HEK293 (cell line): ENCODE results near the gene TTLL4.

Source experiments
- BCL11A ChIP-seq: fragments of 450-650 bp; formaldehyde crosslinking; IDR thresholded peaks from 2 replicates; pipeline ENCODE4 v1.5.1; 2016; ENCODE audit warnings: low read depth, missing biosample characterization, missing genetic modification characterization
- EGR2 ChIP-seq: fragments of 450-650 bp; formaldehyde crosslinking; IDR thresholded peaks from 2 replicates; pipeline ENCODE4 v1.5.1; 2016; ENCODE audit warnings: low read depth, missing biosample characterization, missing genetic modification characterization
- ELK4 ChIP-seq: IDR thresholded peaks from 2 replicates; pipeline ENCODE4 v1.6.1; 2011; ENCODE audit warnings: mild to moderate bottlenecking, low read depth, low read length, borderline replicate concordance
- GLI2 ChIP-seq: fragments of 450-650 bp; formaldehyde crosslinking; IDR thresholded peaks from 2 replicates; pipeline ENCODE4; 2017; ENCODE audit warnings: missing biosample characterization, missing genetic modification characterization, low read depth, borderline replicate concordance
- KLF17 ChIP-seq: fragments of 450-650 bp; formaldehyde crosslinking; IDR thresholded peaks from 2 replicates; pipeline ENCODE4 v1.5.1; 2016; ENCODE audit warnings: missing biosample characterization, missing genetic modification characterization
- MZF1 ChIP-seq: fragments of 450-650 bp; formaldehyde crosslinking; IDR thresholded peaks from 2 replicates; pipeline ENCODE4 v1.5.1; 2017; ENCODE audit warnings: missing biosample characterization, missing genetic modification characterization, borderline replicate concordance
- PATZ1 ChIP-seq: fragments of 450-650 bp; formaldehyde crosslinking; IDR thresholded peaks from 2 replicates; pipeline ENCODE4 v1.5.1; 2016; ENCODE audit warnings: missing biosample characterization, missing genetic modification characterization
- SCRT2 ChIP-seq: fragments of 450-650 bp; formaldehyde crosslinking; IDR thresholded peaks from 2 replicates; pipeline ENCODE4 v1.5.1; 2016; ENCODE audit warnings: missing biosample characterization, missing genetic modification characterization
- SP2 ChIP-seq: fragments of 450-650 bp; formaldehyde crosslinking; IDR thresholded peaks from 2 replicates; pipeline ENCODE4 v1.5.1; 2016; ENCODE audit warnings: missing biosample characterization, missing genetic modification characterization
- YY2 ChIP-seq: fragments of 450-650 bp; formaldehyde crosslinking; IDR thresholded peaks from 2 replicates; pipeline ENCODE4 v1.5.1; 2016; ENCODE audit warnings: missing biosample characterization, missing genetic modification characterization
- ZBTB17 ChIP-seq: fragments of 450-650 bp; formaldehyde crosslinking; IDR thresholded peaks from 2 replicates; pipeline ENCODE4 v1.5.1; 2016; ENCODE audit warnings: missing biosample characterization, missing genetic modification characterization
- ZFP41 ChIP-seq: fragments of 450-650 bp; formaldehyde crosslinking; IDR thresholded peaks from 2 replicates; pipeline ENCODE4 v1.5.1; 2016; ENCODE audit warnings: missing biosample characterization, missing genetic modification characterization, borderline replicate concordance
- ZNF132 ChIP-seq: fragments of 450-650 bp; formaldehyde crosslinking; IDR thresholded peaks from 2 replicates; pipeline ENCODE4 v1.5.1; 2017; ENCODE audit warnings: missing biosample characterization, missing genetic modification characterization, borderline replicate concordance
- ZNF140 ChIP-seq: fragments of 450-650 bp; formaldehyde crosslinking; IDR thresholded peaks from 2 replicates; pipeline ENCODE4 v1.5.1; 2016; ENCODE audit warnings: missing biosample characterization, missing genetic modification characterization
- ZNF148 ChIP-seq: fragments of 450-650 bp; formaldehyde crosslinking; IDR thresholded peaks from 2 replicates; pipeline ENCODE4 v1.5.0; 2017; ENCODE audit warnings: missing biosample characterization, missing genetic modification characterization, borderline replicate concordance
- ZNF16 ChIP-seq: fragments of 450-650 bp; formaldehyde crosslinking; IDR thresholded peaks from 2 replicates; pipeline ENCODE4 v1.5.1; 2016; ENCODE audit warnings: low read depth, missing biosample characterization, missing genetic modification characterization
- ZNF221 ChIP-seq: fragments of 450-650 bp; formaldehyde crosslinking; IDR thresholded peaks from 2 replicates; pipeline ENCODE4 v1.5.1; 2017; ENCODE audit warnings: missing biosample characterization, missing genetic modification characterization, borderline replicate concordance
- ZNF23 ChIP-seq: fragments of 450-650 bp; formaldehyde crosslinking; IDR thresholded peaks from 2 replicates; pipeline ENCODE4 v1.5.1; 2016; ENCODE audit warnings: missing biosample characterization, missing genetic modification characterization, borderline replicate concordance
- ZNF239 ChIP-seq: fragments of 450-650 bp; formaldehyde crosslinking; IDR thresholded peaks from 2 replicates; pipeline ENCODE4 v1.5.1; 2016; ENCODE audit warnings: missing biosample characterization, missing genetic modification characterization
- ZNF24 ChIP-seq: fragments of 450-650 bp; formaldehyde crosslinking; IDR thresholded peaks from 2 replicates; pipeline ENCODE4 v1.5.1; 2016; ENCODE audit warnings: missing biosample characterization, missing genetic modification characterization
- ZNF274 ChIP-seq, 2 experiments: fragments of 200-500 bp in 1 of 2; fragments of 450-650 bp in 1 of 2; sonication (Bioruptor generic) in 1 of 2; formaldehyde crosslinking in 1 of 2; IDR thresholded peaks; 2 replicates each; pipeline versions ENCODE4 v1.5.1 to v1.6.1; 2014 to 2016; ENCODE audit warnings: borderline replicate concordance in 1 of 2, inconsistent platforms in 1 of 2, low read length in 1 of 2, missing biosample characterization in 1 of 2, missing genetic modification characterization in 1 of 2
- ZNF335 ChIP-seq: fragments of 450-650 bp; formaldehyde crosslinking; conservative IDR thresholded peaks from 2 replicates; pipeline ENCODE4 v1.5.1; 2016; ENCODE audit warnings: missing biosample characterization, missing genetic modification characterization
- ZNF354C ChIP-seq: fragments of 450-650 bp; formaldehyde crosslinking; IDR thresholded peaks from 2 replicates; pipeline ENCODE4 v1.5.1; 2016; ENCODE audit warnings: missing biosample characterization, missing genetic modification characterization, low read depth, borderline replicate concordance
- ZNF48 ChIP-seq: fragments of 450-650 bp; formaldehyde crosslinking; IDR thresholded peaks from 2 replicates; pipeline ENCODE4 v1.5.1; 2016; ENCODE audit warnings: missing biosample characterization, missing genetic modification characterization
- ZNF580 ChIP-seq: fragments of 450-650 bp; formaldehyde crosslinking; IDR thresholded peaks from 2 replicates; pipeline ENCODE4 v1.5.1; 2016; ENCODE audit warnings: missing biosample characterization, missing genetic modification characterization
- ZNF624 ChIP-seq: fragments of 450-650 bp; formaldehyde crosslinking; IDR thresholded peaks from 2 replicates; pipeline ENCODE4 v1.5.1; 2017; ENCODE audit warnings: missing biosample characterization, missing genetic modification characterization
- ZNF629 ChIP-seq: fragments of 450-650 bp; formaldehyde crosslinking; IDR thresholded peaks from 2 replicates; pipeline ENCODE4 v1.5.1; 2017; ENCODE audit warnings: missing biosample characterization, missing genetic modification characterization
- ZNF639 ChIP-seq: fragments of 450-650 bp; formaldehyde crosslinking; IDR thresholded peaks from 2 replicates; pipeline ENCODE4 v1.5.1; 2016; ENCODE audit warnings: missing biosample characterization, missing genetic modification characterization
- ZNF76 ChIP-seq: fragments of 450-650 bp; formaldehyde crosslinking; IDR thresholded peaks from 2 replicates; pipeline ENCODE4; 2016; ENCODE audit warnings: low read depth, missing biosample characterization, missing genetic modification characterization, borderline replicate concordance
- ZNF792 ChIP-seq: fragments of 450-650 bp; formaldehyde crosslinking; IDR thresholded peaks from 2 replicates; pipeline ENCODE4 v1.5.1; 2016; ENCODE audit warnings: missing biosample characterization, missing genetic modification characterization

TTLL4 gene

GRCh38 chr2:218671654-218672566, 38.7 kb upstream of the TTLL4 start, which contains the start of the genes RNF25 and STK36 (continued):
- TF ChIP-seq MZF1 (tag by site-specific recombination) (no peak), ZNF639 (0 out of 2 replicates have a peak, but pooled peaks have one; percentile 39), ZNF16 (tag by site-specific recombination) (no peak), ZNF239 (tag by site-specific recombination) (no peak), ZNF624 (tag by site-specific recombination) (no peak), ZNF792 (tag by site-specific recombination) (no peak), ZNF580 (tag by site-specific recombination) (no peak), ZNF629 (tag by site-specific recombination) (0 out of 2 replicates have a peak, but pooled peaks have one; percentile 32), ZNF132 (no peak), ZNF274 (IDR thresholded peaks at IDR 0.05; ENCODE audit: low read length) (no peak), ZNF274 (tag by site-specific recombination; IDR thresholded peaks at IDR 0.05; ENCODE audit: borderline replicate concordance) (no peak), EGR2 (tag by site-specific recombination) (peak; percentile 30; the same call in 1 of the 2 replicates), ZNF140 (tag by site-specific recombination) (no peak), ZNF24 (peak; percentile 24; the same call in 1 of the 2 replicates), ZNF221 (tag by site-specific recombination) (no peak), KLF17 (tag by site-specific recombination) (no peak), ZNF354C (tag by site-specific recombination) (no peak), ZNF148 (no peak), ZNF23 (tag by site-specific recombination) (no peak), ZFP41 (tag by site-specific recombination) (no peak), SCRT2 (no peak), ZBTB17 (peak; percentile 86), BCL11A (tag by site-specific recombination) (no peak), GLI2 (tag by site-specific recombination) (no peak), ZNF335 (tag by site-specific recombination) (peak; percentile 100), ELK4 (0 out of 2 replicates have a peak, but pooled peaks have one; percentile 68), YY2 (tag by site-specific recombination) (peak; percentile 90), PATZ1 (peak; percentile 69), ZNF48 (tag by site-specific recombination) (no peak), SP2 (tag by site-specific recombination) (peak; percentile 80), ZNF76 (tag by site-specific recombination) (peak; percentile 16; the same call in 1 of the 2 replicates)
